ENCODE results near the gene NUP62CL.

DNA sequence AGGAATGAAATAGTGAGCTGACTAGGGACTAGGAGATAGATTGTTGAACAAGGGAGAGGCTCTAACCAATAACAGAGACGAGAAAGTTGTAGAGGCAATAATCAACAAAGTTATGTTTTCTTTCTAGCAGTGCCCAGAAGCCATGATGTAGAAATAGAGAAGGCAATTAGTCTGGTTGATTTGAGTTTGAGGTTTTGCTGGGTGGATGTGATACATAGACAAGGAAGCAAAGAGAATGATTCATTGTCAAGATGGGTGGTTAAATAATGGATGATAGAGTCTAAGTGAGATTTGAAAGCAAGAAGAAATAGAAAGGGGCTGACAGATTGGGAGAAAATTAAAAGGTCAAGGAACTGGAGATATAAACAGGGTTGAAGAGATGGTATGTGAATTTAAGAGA is 98.8 kb downstream of the NUP62CL start:
- TF ChIP-seq CTCF (IDR thresholded peaks at IDR 0.05; ENCODE audit: low read length): no peak
- no peak for TF ChIP-seq EZH2 (IDR thresholded peaks at IDR 0.05; ENCODE audit: borderline replicate concordance, low read length)
